ENCODE data around the gene STXBP4. TPM values are rescaled to one million over a fixed set of nuclear protein-coding genes. Genes with fewer than 3 reads are reported as not detected.

Gene STXBP4
- total RNA-seq, 1 experiment from 2014 or later: 13.6 TPM

DNA sequence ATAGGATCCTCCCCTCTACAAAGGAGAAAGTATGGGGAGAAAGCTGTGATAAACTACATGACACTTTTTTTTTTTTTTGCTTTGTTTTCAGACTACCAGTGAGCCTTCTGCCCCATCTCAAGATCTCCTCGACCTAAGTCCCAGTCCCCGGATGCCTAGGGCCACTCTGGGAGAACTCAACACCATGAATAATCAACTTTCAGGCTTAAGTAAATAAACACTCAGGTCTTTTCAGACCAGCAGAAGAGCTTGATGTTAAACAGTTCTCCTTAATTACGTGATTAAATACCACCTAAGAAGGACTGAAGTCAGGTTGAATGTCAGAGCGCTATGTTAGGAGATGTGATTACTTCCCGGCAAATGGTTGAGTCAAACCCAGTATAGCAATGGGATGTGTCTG is 31.5 kb upstream of the STXBP4 start:
- H3K27ac ChIP-seq (ENCODE audit: low read depth, low read length): no peak overlapping the region
- intact Hi-C loops (cut with micrococcal nuclease): no loop called here
- H3K9me2 ChIP-seq (ENCODE audit: insufficient read depth): no peaks in the 10 kb centered on the region
- H3K27me3 ChIP-seq (ENCODE audit: insufficient read depth, low read length): no peaks in the 10 kb centered on the region
- H3K4me1 ChIP-seq (ENCODE audit: control insufficient read depth in 1 of 2, insufficient read depth in 2 of 2, low read length in 2 of 2): no peaks in the 10 kb centered on the region
- no peak overlapping the region for H3K4me3 ChIP-seq (replicated peaks in 1 of 2; ENCODE audit: low read depth in 1 of 2, low read length in 2 of 2)
- TF ChIP-seq JUND (IDR thresholded peaks at IDR 0.05) (no peak), EZH2 (IDR thresholded peaks at IDR 0.05) (no peak), CEBPB (IDR thresholded peaks at IDR 0.05; ENCODE audit: low read depth) (no peak), RAD21 (IDR thresholded peaks at IDR 0.05; ENCODE audit: low read depth) (no peak), ZFX (IDR thresholded peaks at IDR 0.05) (no peak), POLR2A (IDR thresholded peaks at IDR 0.05; ENCODE audit: borderline replicate concordance, extremely low read depth, insufficient read depth, insufficient read length) (no peak), EZH2phosphoT487 (IDR thresholded peaks at IDR 0.05; ENCODE audit: borderline replicate concordance) (no peak), FOSL1 (IDR thresholded peaks at IDR 0.05; ENCODE audit: low read depth) (no peak), SRF (IDR thresholded peaks at IDR 0.05; ENCODE audit: low read depth) (no peak), YY1 (IDR thresholded peaks at IDR 0.05; ENCODE audit: extremely low read depth, insufficient replicate concordance, low read depth, low read length) (no peak), SIN3A (IDR thresholded peaks at IDR 0.05; ENCODE audit: low read depth) (no peak), ELF1 (IDR thresholded peaks at IDR 0.05; ENCODE audit: borderline replicate concordance, low read depth) (no peak), CBX3 (IDR thresholded peaks at IDR 0.05; ENCODE audit: low read depth) (no peak), EGR1 (IDR thresholded peaks at IDR 0.05; ENCODE audit: low read depth) (no peak)
- TF ChIP-seq, protein P1, sequence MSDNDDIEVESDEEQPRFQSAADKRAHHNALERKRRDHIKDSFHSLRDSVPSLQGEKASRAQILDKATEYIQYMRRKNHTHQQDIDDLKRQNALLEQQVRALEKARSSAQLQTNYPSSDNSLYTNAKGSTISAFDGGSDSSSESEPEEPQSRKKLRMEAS (IDR thresholded peaks at IDR 0.05): no peak
- TF ChIP-seq, protein P2, sequence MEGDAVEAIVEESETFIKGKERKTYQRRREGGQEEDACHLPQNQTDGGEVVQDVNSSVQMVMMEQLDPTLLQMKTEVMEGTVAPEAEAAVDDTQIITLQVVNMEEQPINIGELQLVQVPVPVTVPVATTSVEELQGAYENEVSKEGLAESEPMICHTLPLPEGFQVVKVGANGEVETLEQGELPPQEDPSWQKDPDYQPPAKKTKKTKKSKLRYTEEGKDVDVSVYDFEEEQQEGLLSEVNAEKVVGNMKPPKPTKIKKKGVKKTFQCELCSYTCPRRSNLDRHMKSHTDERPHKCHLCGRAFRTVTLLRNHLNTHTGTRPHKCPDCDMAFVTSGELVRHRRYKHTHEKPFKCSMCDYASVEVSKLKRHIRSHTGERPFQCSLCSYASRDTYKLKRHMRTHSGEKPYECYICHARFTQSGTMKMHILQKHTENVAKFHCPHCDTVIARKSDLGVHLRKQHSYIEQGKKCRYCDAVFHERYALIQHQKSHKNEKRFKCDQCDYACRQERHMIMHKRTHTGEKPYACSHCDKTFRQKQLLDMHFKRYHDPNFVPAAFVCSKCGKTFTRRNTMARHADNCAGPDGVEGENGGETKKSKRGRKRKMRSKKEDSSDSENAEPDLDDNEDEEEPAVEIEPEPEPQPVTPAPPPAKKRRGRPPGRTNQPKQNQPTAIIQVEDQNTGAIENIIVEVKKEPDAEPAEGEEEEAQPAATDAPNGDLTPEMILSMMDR (IDR thresholded peaks at IDR 0.05 in 2 of 3, conservative IDR thresholded peaks at IDR 0.05 in 1 of 3; ENCODE audit: borderline replicate concordance in 1 of 3, insufficient read depth in 1 of 3, low read depth in 2 of 3, low read length in 2 of 3): no peak
- TF ChIP-seq, protein P3, sequence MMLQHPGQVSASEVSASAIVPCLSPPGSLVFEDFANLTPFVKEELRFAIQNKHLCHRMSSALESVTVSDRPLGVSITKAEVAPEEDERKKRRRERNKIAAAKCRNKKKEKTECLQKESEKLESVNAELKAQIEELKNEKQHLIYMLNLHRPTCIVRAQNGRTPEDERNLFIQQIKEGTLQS (IDR thresholded peaks at IDR 0.05): no peak
- no peak for ATAC-seq
- no TSS peak for BruUV-seq (replicated peaks)
- no peak overlapping the region for H3K4me2 ChIP-seq (ENCODE audit: low read length)
- no peak overlapping the region for H2AFZ ChIP-seq (ENCODE audit: low read depth, low read length, poor library complexity, severe bottlenecking)
- POLR2A ChIA-PET: no interaction called here
- CTCF ChIA-PET: no interaction called here
- no peak overlapping the region for H3K9ac ChIP-seq (ENCODE audit: low read length)
- RAD21 ChIA-PET (ENCODE audit: low non-redundant PET in 1 of 2, low total read pairs in 2 of 2, uncharacterized antibody in 2 of 2, unreplicated experiment in 2 of 2): no interaction called here
- no peak for DNase-seq (ENCODE audit: low read depth, low spot score)
- no peaks in the 10 kb centered on the region for H4K20me1 ChIP-seq (ENCODE audit: insufficient read depth)
- H3K79me2 ChIP-seq (ENCODE audit: insufficient read depth, low read length): no peaks in the 10 kb centered on the region
- no peaks in the 10 kb centered on the region for H3K9me3 ChIP-seq (ENCODE audit: control insufficient read depth in 1 of 2, insufficient read depth in 1 of 2, low read depth in 1 of 2, low read length in 2 of 2)
- H3K36me3 ChIP-seq (ENCODE audit: control insufficient read depth in 1 of 2, insufficient read depth in 2 of 2, low read length in 2 of 2): peaks cover 40 to 66% of the 10 kb centered on the region in 2 experiments
